ENCODE data around the gene ADGRG3.

The ADGRG3 gene

GRCh38 chr16:57630931-57631845 is 36.9 kb upstream of the ADGRG3 start:
- DNase-seq (ENCODE audit: extremely low read depth in 1 of 2, low read depth in 1 of 2) = no peak

- DNase-seq (ENCODE audit: extremely low read depth in 1 of 2, low read depth in 1 of 2) = no peak
Observed at GRCh38 chr16:57632568-57632967, 35.5 kb upstream of the ADGRG3 start.

GRCh38 chr16:57633383-57634064 is 34.6 kb upstream of the ADGRG3 start:
- DNase-seq (ENCODE audit: extremely low read depth in 1 of 2, low read depth in 1 of 2) = no peak

GRCh38 chr16:57634171-57634570 is 33.9 kb upstream of the ADGRG3 start:
- no peak for DNase-seq (ENCODE audit: extremely low read depth in 1 of 2, low read depth in 1 of 2)

DNA sequence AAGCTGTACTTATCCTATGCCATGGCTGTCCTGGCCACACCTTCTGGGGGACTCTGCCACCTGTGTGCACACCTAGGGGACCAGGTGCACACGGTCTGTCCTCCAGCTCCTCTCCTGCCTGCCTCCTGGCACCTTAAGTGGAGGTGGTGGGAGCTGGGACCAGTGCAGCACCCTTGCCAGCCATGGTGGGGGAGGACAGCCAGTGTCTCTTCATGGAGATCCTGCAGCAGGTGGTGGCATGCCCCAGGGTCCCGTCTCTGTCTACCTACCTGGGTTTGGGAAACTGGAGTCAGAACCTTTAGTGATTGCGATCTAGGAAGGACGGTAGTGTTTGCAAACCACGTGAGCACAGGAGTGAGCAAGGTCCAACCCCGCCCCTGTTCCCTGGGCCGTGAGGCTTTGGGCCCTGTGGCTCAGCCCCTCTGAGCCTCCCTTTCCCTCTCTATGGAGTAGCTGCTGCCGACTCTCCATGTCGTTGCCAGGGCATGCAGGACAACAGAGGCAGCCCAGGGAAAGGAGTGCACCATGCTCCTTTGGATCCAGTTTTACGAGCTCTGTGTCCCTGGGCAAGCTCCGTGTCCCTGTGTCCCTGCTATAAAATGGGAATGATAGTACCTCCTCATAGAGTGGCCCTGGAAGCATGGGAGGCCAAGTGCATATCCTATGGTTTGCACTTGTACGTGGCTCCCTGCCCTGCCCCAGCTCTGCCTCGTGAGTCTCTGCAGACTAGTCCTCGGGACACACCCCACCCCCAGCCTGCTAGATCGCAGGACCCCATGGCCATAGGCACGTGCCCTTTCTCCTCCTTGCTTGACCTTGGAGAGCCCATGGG is 32.6 kb upstream of the ADGRG3 start:
- DNase-seq (ENCODE audit: extremely low read depth in 1 of 2, low read depth in 1 of 2) = no peak

- DNase-seq (ENCODE audit: extremely low read depth in 1 of 2, low read depth in 1 of 2) = no peak
Observed at GRCh38 chr16:57636184-57636583, 31.9 kb upstream of the ADGRG3 start.

DNA sequence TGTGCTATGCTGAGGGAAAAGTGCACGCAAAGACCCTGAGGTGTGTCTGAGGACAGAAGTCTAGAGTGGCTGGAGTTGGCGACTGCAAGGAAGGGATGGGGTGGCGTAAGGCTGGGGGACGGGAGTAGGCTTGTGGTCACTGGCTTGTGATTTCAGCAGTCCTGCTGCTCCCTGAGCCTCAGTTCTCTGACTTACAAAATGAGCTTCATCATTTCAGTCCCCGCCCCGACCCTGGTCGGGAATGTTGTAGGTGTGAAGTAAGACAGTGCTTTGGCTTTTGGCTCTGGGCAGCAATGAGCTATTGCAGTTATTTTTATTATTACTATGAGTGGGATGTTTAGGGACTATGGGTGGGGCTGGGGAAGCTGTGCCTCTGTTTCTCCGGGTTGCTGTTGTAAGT is 31.1 kb upstream of the ADGRG3 start:
- no peak for DNase-seq (ENCODE audit: extremely low read depth in 1 of 2, low read depth in 1 of 2)

DNA sequence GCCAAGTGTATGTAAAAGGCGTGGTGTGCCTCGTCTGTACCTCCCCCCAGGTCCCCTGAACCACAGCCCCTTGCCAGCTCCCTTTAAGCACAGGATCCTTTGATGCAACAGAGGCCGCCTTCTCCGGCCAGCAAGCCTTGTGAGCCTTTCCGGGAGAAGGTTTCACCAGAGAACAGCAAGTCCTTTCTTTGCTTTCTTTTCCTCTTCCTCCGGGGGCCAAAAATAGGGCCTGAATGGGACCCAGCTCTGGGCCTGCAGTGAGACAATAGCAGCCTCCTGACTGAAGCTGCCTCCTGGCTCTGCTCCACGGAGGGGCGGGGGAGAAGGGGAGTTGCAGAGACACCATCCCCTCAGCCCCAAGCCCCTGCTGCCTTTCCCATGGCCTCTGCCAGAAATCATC is 30.7 kb upstream of the ADGRG3 start:
- no peak for DNase-seq (ENCODE audit: extremely low read depth in 1 of 2, low read depth in 1 of 2)

DNA sequence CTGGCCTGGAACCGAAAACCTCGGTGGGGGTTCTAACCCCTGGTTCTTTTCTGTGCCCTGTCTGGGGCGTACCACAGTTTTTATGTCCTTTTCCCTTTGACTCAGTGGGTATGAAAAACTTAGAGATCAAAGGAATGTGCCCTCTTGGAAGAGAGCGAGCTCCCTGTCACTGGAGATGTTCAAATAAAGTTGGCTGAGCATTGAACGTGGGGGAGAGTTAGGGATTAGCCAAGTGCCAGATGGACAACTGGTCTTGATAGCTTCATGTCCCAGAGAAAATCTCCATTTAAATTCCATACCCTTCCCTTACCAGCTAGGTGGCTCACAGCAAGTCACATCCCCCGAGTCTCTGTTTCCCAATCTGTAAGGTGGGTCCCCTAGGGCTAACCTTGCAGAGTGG is 30.1 kb upstream of the ADGRG3 start:
- no peak for DNase-seq (ENCODE audit: extremely low read depth in 1 of 2, low read depth in 1 of 2)

- DNase-seq (ENCODE audit: extremely low read depth in 1 of 2, low read depth in 1 of 2) = no peak
Observed at GRCh38 chr16:57638381-57638780, 29.7 kb upstream of the ADGRG3 start.

DNA sequence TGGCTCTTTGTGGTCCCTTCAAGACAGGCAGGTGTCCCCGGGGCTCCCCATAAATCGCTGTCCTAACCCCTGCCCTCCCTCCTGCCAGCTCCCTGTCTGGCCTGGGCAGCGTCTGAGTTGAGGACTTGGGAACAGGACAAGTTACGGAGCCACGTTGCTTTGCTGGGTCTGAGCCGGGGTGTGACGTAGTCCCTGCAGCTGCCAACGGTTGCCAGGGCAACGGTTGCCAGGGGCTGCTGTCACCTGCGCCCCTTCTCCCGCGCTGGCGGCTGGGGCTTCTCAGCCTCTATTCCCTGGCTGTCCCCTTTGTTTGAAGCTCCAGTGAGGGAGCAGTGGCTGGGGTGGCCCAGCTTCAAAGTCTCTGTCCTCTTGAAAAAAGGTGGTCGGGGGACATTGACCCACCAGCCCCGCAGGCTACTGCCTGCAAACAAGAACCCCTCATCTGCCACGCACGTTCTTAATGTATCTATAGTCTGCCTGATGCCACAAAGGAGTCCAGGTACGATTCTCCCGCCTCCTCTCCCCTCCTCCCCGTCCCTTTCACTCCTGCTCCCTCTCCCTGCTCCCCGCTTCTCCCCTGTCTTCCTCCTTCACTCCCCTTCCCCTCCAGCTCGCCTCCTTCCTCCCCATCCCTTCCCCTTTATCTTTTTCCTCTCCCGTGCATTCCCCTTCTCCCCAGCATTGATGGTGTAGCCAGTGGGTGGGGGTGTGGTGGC is 28.8 kb upstream of the ADGRG3 start:
- no peak for DNase-seq (ENCODE audit: extremely low read depth in 1 of 2, low read depth in 1 of 2)

DNA sequence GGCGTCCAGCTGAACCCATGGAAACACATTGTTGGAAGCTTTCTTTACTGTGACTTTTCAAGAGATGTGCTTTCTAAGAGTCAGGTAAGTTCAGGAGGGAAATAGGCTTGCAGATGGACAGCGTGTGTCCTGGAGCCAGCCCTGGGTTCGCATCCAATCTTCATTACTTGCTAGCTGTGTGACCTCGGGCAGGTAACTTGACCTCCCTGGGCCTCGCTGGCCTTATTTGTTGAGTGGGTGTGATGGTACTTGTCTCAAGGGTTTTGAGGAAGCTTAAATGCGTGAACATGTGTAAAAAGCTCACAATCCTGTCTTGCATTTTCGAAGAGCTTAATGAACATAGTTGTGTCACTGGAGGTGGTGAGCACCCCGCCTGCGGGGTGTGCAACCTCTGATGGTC is 27.9 kb upstream of the ADGRG3 start:
- no peak for DNase-seq (ENCODE audit: extremely low read depth in 1 of 2, low read depth in 1 of 2)

DNA sequence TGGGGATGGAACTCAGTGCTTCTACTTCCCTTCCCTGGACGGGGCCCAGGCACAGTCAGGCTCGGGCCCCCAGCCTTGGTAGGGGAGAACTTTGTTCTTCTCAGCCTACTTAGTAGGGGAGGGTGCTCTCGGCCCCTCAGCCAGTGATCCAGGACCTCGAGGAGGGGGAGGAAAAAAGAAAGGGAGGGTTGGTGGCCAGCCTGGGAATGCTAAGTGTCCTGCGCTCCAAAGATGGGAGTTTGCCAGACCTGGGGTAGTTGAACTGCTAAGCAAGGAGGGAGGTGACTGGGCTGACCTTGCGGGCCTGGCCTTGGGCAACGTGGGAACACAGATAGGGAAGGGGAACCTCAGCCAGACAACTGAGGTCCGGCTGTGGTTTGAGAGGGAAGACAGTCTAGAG is 27.5 kb upstream of the ADGRG3 start:
- DNase-seq (ENCODE audit: extremely low read depth in 1 of 2, low read depth in 1 of 2) = no peak

DNA sequence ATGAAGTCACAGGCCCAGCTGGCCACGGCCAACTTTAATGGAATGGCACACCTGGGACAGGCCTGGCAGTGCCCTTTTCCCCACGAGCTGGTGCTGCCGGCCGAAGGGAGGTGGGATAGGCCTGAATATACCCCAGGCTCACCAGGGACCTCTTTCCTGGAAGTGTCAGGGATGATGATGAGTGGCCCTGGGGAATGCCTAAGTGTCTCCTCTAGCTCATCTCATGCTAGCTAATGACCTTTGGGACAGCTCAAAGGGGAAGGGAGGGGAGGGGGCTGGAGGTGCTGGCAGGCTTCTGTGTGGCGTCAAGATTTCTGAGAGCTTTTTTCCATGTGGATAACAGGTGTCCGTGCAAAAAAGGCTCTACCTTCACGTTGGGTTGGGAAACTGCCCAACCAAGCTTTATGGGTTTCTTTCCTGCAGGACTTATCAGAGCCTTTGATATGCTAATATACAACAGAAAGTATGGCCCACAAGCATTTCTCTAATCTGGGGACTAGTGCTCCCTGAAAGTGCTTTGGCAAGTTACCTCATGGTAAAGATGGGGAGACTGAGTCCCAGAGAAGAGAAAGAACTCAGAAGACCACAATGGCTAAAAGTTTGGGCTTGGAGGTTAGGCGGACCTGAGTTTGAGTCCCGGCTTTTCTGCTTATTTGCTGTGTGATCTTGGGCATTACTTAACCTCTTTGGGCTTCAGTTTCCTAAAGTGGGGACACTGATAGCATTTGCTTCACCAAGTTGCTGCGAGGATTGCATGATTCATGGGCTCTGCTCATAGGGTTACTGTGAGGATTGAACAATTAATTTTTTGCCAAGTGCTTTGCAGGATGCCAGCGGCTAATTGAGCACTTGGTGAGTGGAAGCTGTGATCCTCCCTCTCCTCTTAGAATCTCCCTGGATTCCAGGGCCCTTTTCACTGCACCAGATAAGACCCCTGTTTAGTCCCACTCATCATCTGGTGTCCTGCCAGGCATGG is 25.7 kb upstream of the ADGRG3 start:
- DNase-seq (ENCODE audit: extremely low read depth in 1 of 2, low read depth in 1 of 2) = no peak

DNA sequence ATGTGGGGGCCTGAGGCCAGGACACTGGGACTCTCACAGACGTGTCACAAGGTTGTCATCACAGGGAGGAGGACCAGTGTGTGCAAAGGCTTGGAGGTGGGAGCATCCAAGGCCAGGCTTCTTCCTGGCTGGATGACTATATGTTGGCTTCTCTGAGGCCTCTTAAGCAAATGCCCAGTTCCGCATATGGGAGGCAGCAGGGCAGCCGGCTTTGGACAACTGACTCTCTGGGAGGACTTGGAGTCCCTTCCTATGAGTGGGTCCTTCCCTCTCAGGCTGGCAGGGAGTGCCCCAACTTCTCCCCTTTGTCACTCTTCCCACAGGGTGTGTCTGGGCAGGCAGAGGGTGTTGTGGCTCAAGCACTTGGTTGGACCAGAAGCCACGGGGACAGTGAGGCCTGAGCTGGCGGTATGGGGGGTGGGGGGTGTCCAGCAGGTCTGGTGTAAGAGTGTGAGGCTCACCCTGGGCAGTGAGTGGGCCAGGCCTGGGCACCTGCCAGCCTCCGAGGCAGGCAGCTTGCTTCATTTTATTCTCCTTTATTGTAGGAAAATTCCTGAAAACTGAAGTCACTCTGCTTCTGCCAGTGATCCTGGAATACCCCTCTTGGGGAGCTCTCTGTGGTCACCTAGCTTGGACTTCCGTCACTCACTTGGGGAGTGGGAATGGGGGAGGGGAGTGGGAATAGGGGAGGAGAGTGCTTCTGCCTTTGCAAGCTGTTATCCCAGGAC is 24.8 kb upstream of the ADGRG3 start:
- no peak for DNase-seq (ENCODE audit: extremely low read depth in 1 of 2, low read depth in 1 of 2)

GRCh38 chr16:57643910-57644309 is 24.2 kb upstream of the ADGRG3 start:
- no peak for DNase-seq (ENCODE audit: extremely low read depth in 1 of 2, low read depth in 1 of 2)

DNA sequence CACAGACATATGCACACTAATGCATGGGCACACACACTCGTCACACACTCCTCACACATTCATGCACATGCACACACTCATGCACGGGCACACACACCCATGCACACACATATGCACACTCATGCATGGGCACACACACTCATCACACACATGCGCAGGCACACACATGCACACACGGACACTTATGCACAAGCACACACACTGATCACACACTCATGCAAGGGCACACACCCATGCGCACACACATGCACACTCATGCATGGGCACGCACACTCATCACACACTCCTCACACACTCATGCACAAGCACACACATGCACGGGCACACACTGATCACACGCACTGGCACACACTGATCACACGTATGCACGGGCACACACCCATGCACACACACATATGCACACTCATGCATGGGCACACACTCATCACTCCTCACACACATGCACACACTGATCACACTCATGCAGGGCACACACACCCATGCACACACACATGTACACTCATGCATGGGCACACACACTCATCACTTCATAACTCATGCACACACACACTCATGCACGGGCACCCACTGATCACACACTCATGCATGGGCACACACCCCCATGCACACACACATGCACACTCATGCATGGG is 23.6 kb upstream of the ADGRG3 start:
- DNase-seq (ENCODE audit: extremely low read depth in 1 of 2, low read depth in 1 of 2) = no peak

- DNase-seq (ENCODE audit: extremely low read depth in 1 of 2, low read depth in 1 of 2) = no peak
Observed at GRCh38 chr16:57645169-57645568, 22.9 kb upstream of the ADGRG3 start.

Measured in stimulated activated CD8-positive, alpha-beta memory T cell treated with anti-CD3 and anti-CD28 coated beads, Interleukin-7, amount 100 ng/mL, for 48 hours (primary cell).